B cell (primary cell): Measurements from ENCODE around the gene TCF7. TPM values are rescaled to one million over a fixed set of nuclear protein-coding genes. Genes with fewer than 3 reads are reported as not detected.

ENCODE experiments used
- ATAC-seq: fragments of 200-7000 bp; cut with Tn5 transposase; one replicate; pipeline ENCODE4 v1.10.0; 2021; ENCODE audit warnings: low read depth, mild to moderate bottlenecking, moderate number of reproducible peaks, moderate library complexity
- CTCF ChIA-PET: fragments of 350-600 bp; sonication (Branson Sonifier 250); formaldehyde crosslinking; loops from one replicate; lab custom pipeline; 2021; ENCODE audit warnings: antibody characterized with exemption, inconsistent platforms; lab: Charles Lee
- POLR2A ChIA-PET: fragments of 350-600 bp; sonication (Branson Sonifier 250); formaldehyde crosslinking; loops from one replicate; lab custom pipeline; 2021; ENCODE audit warnings: antibody characterized with exemption; lab: Charles Lee
- DNase-seq: peaks from one replicate; pipeline ENCODE4 v3.0.0; 2013
- H2AFZ ChIP-seq: 2 replicates; pipeline ENCODE4 v1.6.1; 2012; ENCODE audit warnings: mild to moderate bottlenecking, low read depth, low read length; ENCODE audit not compliant: insufficient read depth, poor library complexity, severe bottlenecking
- H3K27ac ChIP-seq, 2 donors: 1 replicate in 1 of 2; 2 replicates in 1 of 2; pipeline ENCODE4 v1.5.1; 2012 to 2013; ENCODE audit warnings: low read length in 2 of 2, mild to moderate bottlenecking in 2 of 2, moderate library complexity in 1 of 2
- H3K27me3 ChIP-seq, 4 experiments: fragments of 200-600 bp in 1 of 4; sonication (generic) in 1 of 4; replicated peaks in 1 of 4; 1 replicate in 2 of 4; 2 replicates in 2 of 4; pipeline versions ENCODE4 v1.6.1 to v1.7.0; 2013 to 2016; ENCODE audit warnings: low read length in 3 of 4, mild to moderate bottlenecking in 2 of 4, mixed read lengths in 1 of 4, moderate library complexity in 1 of 4; ENCODE audit not compliant: insufficient read depth in 4 of 4, control insufficient read depth in 3 of 4; ENCODE audit errors: control extremely low read depth in 1 of 4
- H3K36me3 ChIP-seq, 2 experiments: replicated peaks in 1 of 2; 1 replicate in 1 of 2; 2 replicates in 1 of 2; pipeline versions ENCODE4 v1.6.1 to v1.7.1; 2013; ENCODE audit warnings: low read length in 1 of 2; ENCODE audit not compliant: insufficient read depth in 2 of 2, control insufficient read depth in 1 of 2; ENCODE audit errors: control extremely low read depth in 1 of 2, extremely low read depth in 1 of 2
- H3K4me1 ChIP-seq, 2 donors: fragments of 200-600 bp in 1 of 2; sonication (generic) in 1 of 2; 1 replicate in 1 of 2; 2 replicates in 1 of 2; pipeline versions ENCODE4 v1.5.1 to v1.6.1; 2013 to 2017; ENCODE audit warnings: low read length in 2 of 2; ENCODE audit not compliant: control insufficient read depth in 2 of 2, insufficient read depth in 2 of 2
- H3K4me2 ChIP-seq: replicated peaks from 2 replicates; pipeline ENCODE3; 2012; ENCODE audit warnings: mild to moderate bottlenecking, low read depth, low read length; ENCODE audit not compliant: poor library complexity, severe bottlenecking
- H3K4me3 ChIP-seq, 5 experiments: fragments of 200-600 bp in 1 of 5; sonication (generic) in 1 of 5; 1 replicate in 3 of 5; 2 replicates in 2 of 5; pipeline versions ENCODE4 v1.5.1 to v1.7.0; 2011 to 2016; ENCODE audit warnings: low read length in 4 of 5, mild to moderate bottlenecking in 4 of 5, low read depth in 2 of 5, control low read depth in 1 of 5, moderate library complexity in 1 of 5; ENCODE audit not compliant: insufficient read depth in 1 of 5; ENCODE audit errors: control extremely low read depth in 1 of 5, extremely low read depth in 1 of 5
- H3K79me2 ChIP-seq: fragments of 200-600 bp; sonication (generic); one replicate; pipeline ENCODE4 v1.6.0; 2016; ENCODE audit warnings: low read length; ENCODE audit not compliant: control insufficient read depth, insufficient read depth
- H3K9ac ChIP-seq: fragments of 200-600 bp; sonication (generic); 2 replicates; pipeline ENCODE4 v1.6.1; 2017; ENCODE audit warnings: mild to moderate bottlenecking, low read length, moderate library complexity
- H3K9me3 ChIP-seq, 3 donors: one replicate each; pipeline versions ENCODE4 v1.6.1 to v1.7.1; 2013; ENCODE audit warnings: low read length in 2 of 3; ENCODE audit not compliant: control insufficient read depth in 2 of 3, insufficient read depth in 1 of 3; ENCODE audit errors: control extremely low read depth in 1 of 3
- H4K20me1 ChIP-seq: 2 replicates; pipeline ENCODE4 v1.6.0; 2012; ENCODE audit warnings: mild to moderate bottlenecking, low read length; ENCODE audit not compliant: insufficient read depth, control insufficient read depth, poor library complexity, severe bottlenecking
- H3K27ac Mint-ChIP-seq: one replicate; pipeline ENCODE4 v1.8.0; 2021; ENCODE audit warnings: mixed read lengths
- H3K27me3 Mint-ChIP-seq: one replicate; pipeline ENCODE4 v1.8.0; 2021; ENCODE audit warnings: mixed read lengths
- H3K4me1 Mint-ChIP-seq: one replicate; pipeline ENCODE4 v1.8.0; 2021; ENCODE audit warnings: mixed read lengths
- H3K4me3 Mint-ChIP-seq: one replicate; pipeline ENCODE4 v1.8.0; 2021; ENCODE audit warnings: mixed read lengths
- H3K9me3 Mint-ChIP-seq: one replicate; pipeline ENCODE4 v1.8.0; 2022; ENCODE audit warnings: mixed read lengths; ENCODE audit not compliant: insufficient read depth
- CTCF ChIP-seq: fragments of 200-600 bp; IDR thresholded peaks from one replicate; pipeline ENCODE4 v1.8.0; 2022; ENCODE audit warnings: antibody characterized with exemption, mild to moderate bottlenecking
- EZH2 ChIP-seq: IDR thresholded peaks from 2 replicates; pipeline ENCODE4 v1.6.1; 2012; ENCODE audit warnings: borderline replicate concordance, low read depth, mild to moderate bottlenecking, moderate library complexity, low read length; ENCODE audit not compliant: insufficient read depth, poor library complexity, severe bottlenecking
- WGBS: methylation state at CpG from one replicate; pipeline ENCODE4 v1.1.5; 2013; ENCODE audit warnings: missing lambda C conversion rate; ENCODE audit not compliant: insufficient coverage; 5-methylcytosine and 5-hydroxymethylcytosine counted together
- intact Hi-C: fragments of 100-400 bp; cut with micrococcal nuclease; formaldehyde crosslinking; loops from one replicate; pipeline ENCODE4 v1.10.0; 2022
- polyA plus RNA-seq: library from polyadenylated mRNA; depleted of rRNA; stranded (reverse); fragments of >200 nt; gene quantifications from 2 replicates; pipeline ENCODE4 v1.2.3, GENCODE V29; 2012
- total RNA-seq, 2 donors: library from RNA; stranded (reverse); fragments of 120-200 nt in 1 of 2; gene quantifications; 1 replicate in 1 of 2; 2 replicates in 1 of 2; pipeline versions ENCODE4 v1.2.3 to v1.2.4, GENCODE V29; 2013 to 2022

TCF7 gene
- total and polyA plus RNA-seq, 2 donors (not counting 1 experiment from before 2014, with no cell fraction given), result 26.8 to 61.1 TPM

GRCh38 chr5:134123360-134123759, 8.9 kb downstream of the TCF7 start:
- POLR2A ChIA-PET, result no interaction called here
- H3K4me1 ChIP-seq, result peaks cover 33 to 67% of the 10 kb centered on the region in 2 donors
- Mint-ChIP-seq H3K27ac (peak overlapping the region; percentile 74), H3K4me3 (peak overlapping the region; percentile 15), H3K27me3 (no peaks in the 10 kb centered on the region), H3K9me3 (no peaks in the 10 kb centered on the region), H3K4me1 (peaks cover 62% of the 10 kb centered on the region)
- CTCF ChIA-PET, result interaction anchor here (1.3 to 2.1 kb wide), 3 partner anchors 9 to 84 kb away, joined by 4 to 7 read pairs (median 5); no protein-coding TSS in a partner anchor
- no peak for TF ChIP-seq EZH2
- no peak for TF ChIP-seq CTCF
- peak overlapping the region; percentile 49 for H3K4me2 ChIP-seq
- DNase-seq, result no peak
- H4K20me1 ChIP-seq, result no peaks in the 10 kb centered on the region
- H2AFZ ChIP-seq, result no peak overlapping the region
- no peaks in the 10 kb centered on the region for H3K27me3 ChIP-seq
- intact Hi-C loops, result no loop called here
- H3K9ac ChIP-seq, result no peak overlapping the region
- no peaks in the 10 kb centered on the region for H3K9me3 ChIP-seq
- no peaks in the 10 kb centered on the region for H3K79me2 ChIP-seq
- ATAC-seq, result no peak
- 100% methylated on average over 6 of the region's 6 CpGs for WGBS
- no peaks in the 10 kb centered on the region for H3K36me3 ChIP-seq
- H3K27ac ChIP-seq, result peak overlapping the region; percentile 13 to 79
- no peak overlapping the region for H3K4me3 ChIP-seq

- CTCF ChIA-PET, result interaction anchor here (0.9 to 1.8 kb wide), 4 partner anchors 8 to 85 kb away, joined by 4 to 14 read pairs (median 7); no protein-coding TSS in a partner anchor
- peak overlapping the region; percentile 36 for H3K4me2 ChIP-seq
- no peaks in the 10 kb centered on the region for H4K20me1 ChIP-seq
- no peaks in the 10 kb centered on the region for H3K27me3 ChIP-seq
- peaks cover 0 to 8% of the 10 kb centered on the region in 2 experiments for H3K36me3 ChIP-seq
- TF ChIP-seq CTCF (no peak), EZH2 (no peak)
- H3K9me3 ChIP-seq, result no peaks in the 10 kb centered on the region
- POLR2A ChIA-PET, result interaction anchor here (0.5 to 2.2 kb wide), 3 partner anchors 12 to 64 kb away, joined by 3 to 9 read pairs (median 6); no protein-coding TSS in a partner anchor
- DNase-seq (peak; percentile 55), ATAC-seq (peak; percentile 13)
- peak overlapping the region; percentile 28 to 55 for H3K27ac ChIP-seq
- intact Hi-C loops, result no loop called here
- H3K9me3 Mint-ChIP-seq, result no peaks in the 10 kb centered on the region
- H3K27me3 Mint-ChIP-seq, result no peaks in the 10 kb centered on the region
- peak overlapping the region; percentile 59 for H3K27ac Mint-ChIP-seq
- no peak overlapping the region for H3K4me3 Mint-ChIP-seq
- 0% methylated on average over 5 of the region's 8 CpGs for WGBS
- H3K4me1 ChIP-seq, result peaks cover 33 to 67% of the 10 kb centered on the region in 2 donors
- H2AFZ ChIP-seq, result no peak overlapping the region
- H3K4me1 Mint-ChIP-seq, result peaks cover 60% of the 10 kb centered on the region
- no peak overlapping the region for H3K4me3 ChIP-seq
- peaks cover 6% of the 10 kb centered on the region for H3K79me2 ChIP-seq
- no peak overlapping the region for H3K9ac ChIP-seq
Observed at GRCh38 chr5:134124289-134125038, 10.0 kb downstream of the TCF7 start.
